Ascending aorta (tissue), 2 donors: ENCODE results near the gene RAET1G. TPM values are rescaled to one million over a fixed set of nuclear protein-coding genes. Genes with fewer than 3 reads are reported as not detected.

ENCODE experiments used
- DNase-seq, 2 donors: peaks; one replicate each; pipeline ENCODE4 v3.0.0-alpha.2; 2019; ENCODE audit warnings: low spot score in 2 of 2
- H3K27ac ChIP-seq, 2 donors: fragments of 200-600 bp; sonication (generic); one replicate each; pipeline ENCODE4 v1.5.1; 2016 to 2017; ENCODE audit warnings: mild to moderate bottlenecking in 1 of 2
- H3K27me3 ChIP-seq: fragments of 200-600 bp; sonication (generic); one replicate; pipeline ENCODE4 v1.5.1; 2017
- H3K36me3 ChIP-seq, 2 donors: fragments of 200-600 bp; sonication (generic); one replicate each; pipeline ENCODE4 v1.5.1; 2016
- H3K4me1 ChIP-seq, 2 donors: fragments of 200-600 bp; sonication (generic); one replicate each; pipeline ENCODE4 v1.5.1; 2016 to 2017; ENCODE audit warnings: mild to moderate bottlenecking in 1 of 2
- H3K4me3 ChIP-seq, 2 donors: fragments of 200-600 bp; sonication (generic); one replicate each; pipeline ENCODE4 v1.5.1; 2016 to 2017; ENCODE audit warnings: mild to moderate bottlenecking in 1 of 2
- H3K9me3 ChIP-seq, 2 donors: fragments of 200-600 bp; sonication (generic); one replicate each; pipeline ENCODE4 v1.5.1; 2016
- CTCF ChIP-seq, 3 experiments: fragments of 200-600 bp in 2 of 3; fragments of 450-650 bp in 1 of 3; sonication (generic) in 2 of 3; IDR thresholded peaks; one replicate each; pipeline ENCODE4 v1.5.1; 2016 to 2019; ENCODE audit warnings: antibody characterized with exemption in 3 of 3, mild to moderate bottlenecking in 1 of 3, moderate library complexity in 1 of 3
- intact Hi-C: fragments of 100-400 bp; cut with DNase I; formaldehyde crosslinking; loops from one replicate; pipeline ENCODE4 v1.15.1; 2023
- total RNA-seq: library from RNA; depleted of rRNA; stranded (reverse); fragments of >200 nt; gene quantifications from one replicate; pipeline ENCODE4 v1.1.0, GENCODE V29; 2016

RAET1G gene
- total RNA-seq, 1 donor from 2014 or later = not detected

- no peak for DNase-seq
- TF ChIP-seq CTCF (IDR thresholded peaks at IDR 0.05) = no peak
- H3K4me1 ChIP-seq = peaks cover 0 to 3% of the 10 kb centered on the region in 2 donors
- H3K27ac ChIP-seq = no peak overlapping the region
- no peaks in the 10 kb centered on the region for H3K9me3 ChIP-seq
- H3K27me3 ChIP-seq = no peaks in the 10 kb centered on the region
- H3K4me3 ChIP-seq = no peak overlapping the region
- no peaks in the 10 kb centered on the region for H3K36me3 ChIP-seq
- intact Hi-C loops = no loop called here
These were observed 34.3 kb downstream of the RAET1G start for GRCh38 chr6:149888659-149889058.

GRCh38 chr6:149888093-149888492, 34.8 kb downstream of the RAET1G start:
- peaks cover 0 to 3% of the 10 kb centered on the region in 2 donors for H3K4me1 ChIP-seq
- H3K4me3 ChIP-seq = no peak overlapping the region
- no peak for DNase-seq
- H3K9me3 ChIP-seq = no peaks in the 10 kb centered on the region
- H3K27ac ChIP-seq = no peak overlapping the region
- H3K36me3 ChIP-seq = no peaks in the 10 kb centered on the region
- no peak for TF ChIP-seq CTCF (IDR thresholded peaks at IDR 0.05)
- no peaks in the 10 kb centered on the region for H3K27me3 ChIP-seq
- intact Hi-C loops = no loop called here

GRCh38 chr6:149887343-149887742, 35.6 kb downstream of the RAET1G start:
- Histone ChIP-seq H3K36me3 (no peaks in the 10 kb centered on the region), H3K4me1 (peaks cover 0 to 3% of the 10 kb centered on the region in 2 donors), H3K27me3 (no peaks in the 10 kb centered on the region), H3K27ac (no peak overlapping the region), H3K4me3 (no peak overlapping the region), H3K9me3 (no peaks in the 10 kb centered on the region)
- no peak for TF ChIP-seq CTCF (IDR thresholded peaks at IDR 0.05)
- no peak for DNase-seq
- intact Hi-C loops = no loop called here

GRCh38 chr6:149885888-149886287, 37.0 kb downstream of the RAET1G start:
- TF ChIP-seq CTCF (IDR thresholded peaks at IDR 0.05) = no peak
- intact Hi-C loops = no loop called here
- Histone ChIP-seq H3K4me3 (no peak overlapping the region), H3K27me3 (no peaks in the 10 kb centered on the region), H3K4me1 (peaks cover 0 to 3% of the 10 kb centered on the region in 2 donors), H3K36me3 (no peaks in the 10 kb centered on the region), H3K9me3 (no peaks in the 10 kb centered on the region), H3K27ac (no peak overlapping the region)
- DNase-seq = no peak

GRCh38 chr6:149884617-149885016, 38.3 kb downstream of the RAET1G start:
- no peak overlapping the region for H3K4me3 ChIP-seq
- no peaks in the 10 kb centered on the region for H3K27me3 ChIP-seq
- TF ChIP-seq CTCF (IDR thresholded peaks at IDR 0.05) = no peak
- H3K9me3 ChIP-seq = no peaks in the 10 kb centered on the region
- no peaks in the 10 kb centered on the region for H3K36me3 ChIP-seq
- peak in 1 of 2 donors; percentile 60 for DNase-seq
- intact Hi-C loops = no loop called here
- no peak overlapping the region for H3K27ac ChIP-seq
- peaks cover 0 to 3% of the 10 kb centered on the region in 2 donors for H3K4me1 ChIP-seq

GRCh38 chr6:149884215-149884614, 38.7 kb downstream of the RAET1G start:
- DNase-seq = peak in 1 of 2 donors; percentile 65
- no peak overlapping the region for H3K4me3 ChIP-seq
- peaks cover 0 to 3% of the 10 kb centered on the region in 2 donors for H3K4me1 ChIP-seq
- H3K9me3 ChIP-seq = no peaks in the 10 kb centered on the region
- intact Hi-C loops = no loop called here
- no peak for TF ChIP-seq CTCF (IDR thresholded peaks at IDR 0.05)
- no peak overlapping the region for H3K27ac ChIP-seq
- H3K27me3 ChIP-seq = no peaks in the 10 kb centered on the region
- H3K36me3 ChIP-seq = no peaks in the 10 kb centered on the region
